ENCODE results near the gene UBAC2. TPM values are rescaled to one million over a fixed set of nuclear protein-coding genes. Genes with fewer than 3 reads are reported as not detected.

UBAC2 gene
- total RNA-seq, 1 donor from 2014 or later = 44.3 TPM

GRCh38 chr13:99415014-99415650 lies 214.5 kb downstream of the UBAC2 start:
- DNase-seq = no peak
- intact Hi-C loops (cut with micrococcal nuclease) = no loop called here

GRCh38 chr13:99415851-99416331 lies 215.2 kb downstream of the UBAC2 start:
- TF ChIP-seq, protein P1, sequence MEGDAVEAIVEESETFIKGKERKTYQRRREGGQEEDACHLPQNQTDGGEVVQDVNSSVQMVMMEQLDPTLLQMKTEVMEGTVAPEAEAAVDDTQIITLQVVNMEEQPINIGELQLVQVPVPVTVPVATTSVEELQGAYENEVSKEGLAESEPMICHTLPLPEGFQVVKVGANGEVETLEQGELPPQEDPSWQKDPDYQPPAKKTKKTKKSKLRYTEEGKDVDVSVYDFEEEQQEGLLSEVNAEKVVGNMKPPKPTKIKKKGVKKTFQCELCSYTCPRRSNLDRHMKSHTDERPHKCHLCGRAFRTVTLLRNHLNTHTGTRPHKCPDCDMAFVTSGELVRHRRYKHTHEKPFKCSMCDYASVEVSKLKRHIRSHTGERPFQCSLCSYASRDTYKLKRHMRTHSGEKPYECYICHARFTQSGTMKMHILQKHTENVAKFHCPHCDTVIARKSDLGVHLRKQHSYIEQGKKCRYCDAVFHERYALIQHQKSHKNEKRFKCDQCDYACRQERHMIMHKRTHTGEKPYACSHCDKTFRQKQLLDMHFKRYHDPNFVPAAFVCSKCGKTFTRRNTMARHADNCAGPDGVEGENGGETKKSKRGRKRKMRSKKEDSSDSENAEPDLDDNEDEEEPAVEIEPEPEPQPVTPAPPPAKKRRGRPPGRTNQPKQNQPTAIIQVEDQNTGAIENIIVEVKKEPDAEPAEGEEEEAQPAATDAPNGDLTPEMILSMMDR (IDR thresholded peaks at IDR 0.05; ENCODE audit: borderline replicate concordance) = no peak
- Histone ChIP-seq H3K27ac (replicated peaks) (no peak overlapping the region), H3K4me3 (no peak overlapping the region), H3K27me3 (ENCODE audit: low read depth) (peaks cover 63% of the 10 kb centered on the region), H3K36me3 (no peaks in the 10 kb centered on the region), H3K9me3 (replicated peaks) (peaks cover 6% of the 10 kb centered on the region), H3K4me1 (no peaks in the 10 kb centered on the region)
- no peak for DNase-seq
- intact Hi-C loops (cut with micrococcal nuclease) = no loop called here

More at GRCh38 chr13:99415014-99415650, 214.5 kb downstream of the UBAC2 start:
- Histone ChIP-seq H3K27ac (replicated peaks) (no peak overlapping the region), H3K9me3 (replicated peaks) (peaks cover 6% of the 10 kb centered on the region), H3K4me1 (no peaks in the 10 kb centered on the region), H3K27me3 (ENCODE audit: low read depth) (peaks cover 56% of the 10 kb centered on the region), H3K36me3 (no peaks in the 10 kb centered on the region), H3K4me3 (no peak overlapping the region)
- TF ChIP-seq, protein P1 (IDR thresholded peaks at IDR 0.05; ENCODE audit: borderline replicate concordance) = no peak

GRCh38 chr13:99416411-99417121 lies 215.9 kb downstream of the UBAC2 start:
- H3K27ac ChIP-seq (replicated peaks) = no peak overlapping the region
- no peaks in the 10 kb centered on the region for H3K36me3 ChIP-seq
- intact Hi-C loops (cut with micrococcal nuclease) = no loop called here
- DNase-seq = no peak
- no peaks in the 10 kb centered on the region for H3K4me1 ChIP-seq
- TF ChIP-seq, protein P1 (IDR thresholded peaks at IDR 0.05; ENCODE audit: borderline replicate concordance) = no peak
- H3K27me3 ChIP-seq (ENCODE audit: low read depth) = peaks cover 67% of the 10 kb centered on the region
- no peak overlapping the region for H3K4me3 ChIP-seq
- H3K9me3 ChIP-seq (replicated peaks) = peaks cover 6% of the 10 kb centered on the region

DNA sequence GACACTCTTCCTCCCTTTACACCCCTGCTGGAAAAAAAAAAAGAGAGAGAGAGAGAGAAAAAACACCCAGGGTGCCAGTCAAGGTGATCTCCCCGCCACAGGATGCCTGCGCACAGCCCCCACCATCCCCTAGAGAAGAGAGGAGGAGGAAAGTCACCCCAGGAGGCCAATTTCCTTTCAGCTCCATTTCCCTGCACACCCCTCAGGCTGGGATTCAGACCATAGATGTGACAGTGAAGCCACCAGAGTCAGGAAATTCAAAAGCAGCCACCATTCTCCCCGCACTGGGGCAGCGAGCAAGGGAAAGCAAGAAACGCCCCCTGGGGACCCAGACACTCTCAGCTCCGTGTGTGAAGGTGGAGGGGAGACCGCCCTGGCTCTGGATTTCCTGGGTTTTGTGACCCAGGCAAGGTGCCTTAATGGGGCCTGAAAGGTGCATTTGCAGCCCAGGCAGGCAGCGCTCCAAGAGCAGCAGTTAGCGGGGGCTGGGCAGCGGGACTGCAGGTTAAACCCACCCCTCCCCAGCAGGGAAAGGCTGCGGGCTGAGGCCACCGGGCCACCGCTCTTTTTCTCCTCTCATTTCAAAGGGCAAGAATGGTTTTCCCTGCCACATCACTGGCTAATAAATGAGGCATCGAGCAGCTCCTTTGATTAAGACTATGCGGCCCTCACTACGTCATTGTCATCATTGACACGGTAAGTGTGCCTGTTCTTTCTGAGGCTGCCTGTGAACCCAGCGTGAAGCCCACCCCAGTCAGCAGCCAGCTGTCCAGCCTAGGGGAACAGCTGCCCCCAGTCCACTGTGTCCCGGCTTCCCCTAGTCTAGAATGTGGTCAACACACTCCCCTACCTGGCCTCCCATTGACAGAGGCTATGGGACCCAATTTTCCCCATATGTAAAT lies 216.8 kb downstream of the UBAC2 start:
- Histone ChIP-seq H3K4me1 (no peaks in the 10 kb centered on the region), H3K36me3 (no peaks in the 10 kb centered on the region), H3K27ac (replicated peaks) (no peak overlapping the region), H3K4me3 (no peak overlapping the region), H3K9me3 (replicated peaks) (no peaks in the 10 kb centered on the region), H3K27me3 (ENCODE audit: low read depth) (peaks cover 70% of the 10 kb centered on the region)
- TF ChIP-seq, protein P1 (IDR thresholded peaks at IDR 0.05; ENCODE audit: borderline replicate concordance) = no peak
- DNase-seq = no peak
- intact Hi-C loops (cut with micrococcal nuclease) = no loop called here

DNA sequence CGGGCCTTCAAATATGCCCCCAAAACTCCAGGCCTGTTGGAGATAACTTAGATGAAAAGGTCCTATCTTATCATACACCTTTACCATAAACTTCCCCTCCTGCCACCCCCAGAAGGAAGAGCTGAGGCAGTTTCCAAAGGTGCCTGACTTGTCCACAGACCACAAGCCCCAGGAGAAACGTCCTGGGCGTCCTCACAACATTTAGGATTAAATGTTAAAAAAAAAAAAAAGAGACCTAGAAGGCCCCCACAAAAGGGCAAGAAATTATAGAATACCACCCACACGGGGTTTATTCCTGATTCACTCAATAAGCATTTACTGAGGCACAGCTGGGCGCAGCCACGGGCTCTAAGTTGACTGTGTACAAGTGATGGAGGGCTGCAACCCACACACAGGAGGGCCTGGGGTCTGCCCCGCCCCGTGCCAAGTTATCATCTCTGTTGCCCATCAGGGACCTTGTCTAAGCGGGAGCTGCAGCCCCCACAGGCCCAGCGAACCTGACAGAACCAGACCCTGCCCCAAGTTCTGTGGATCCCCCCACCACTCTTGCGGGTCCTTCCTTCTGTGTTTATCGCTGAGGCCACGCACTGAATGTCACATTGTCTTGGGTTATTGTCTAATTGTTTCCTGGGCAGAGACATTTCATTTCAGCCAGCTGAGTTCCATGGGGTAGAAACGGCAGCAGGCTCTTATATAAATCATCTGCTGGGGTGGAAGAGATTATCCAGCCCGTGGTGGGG lies 217.6 kb downstream of the UBAC2 start:
- DNase-seq = no peak
- no peak overlapping the region for H3K27ac ChIP-seq (replicated peaks)
- H3K4me1 ChIP-seq = no peaks in the 10 kb centered on the region
- intact Hi-C loops (cut with micrococcal nuclease) = no loop called here
- H3K27me3 ChIP-seq (ENCODE audit: low read depth) = peaks cover 76% of the 10 kb centered on the region
- H3K9me3 ChIP-seq (replicated peaks) = no peaks in the 10 kb centered on the region
- no peak overlapping the region for H3K4me3 ChIP-seq
- TF ChIP-seq, protein P1 (IDR thresholded peaks at IDR 0.05; ENCODE audit: borderline replicate concordance) = no peak
- no peaks in the 10 kb centered on the region for H3K36me3 ChIP-seq

Data from left ventricle myocardium inferior (tissue), 1 donor.